Thoracic aorta (tissue), 2 donors: ENCODE results near the gene ALK. TPM values are rescaled to one million over a fixed set of nuclear protein-coding genes. Genes with fewer than 3 reads are reported as not detected.

Source experiments
- ATAC-seq: fragments of 150-250 bp; one replicate; pipeline ENCODE4 v1.8.0; 2017; ENCODE audit warnings: low read depth; ENCODE audit not compliant: insufficient number of reproducible peaks, low FRiP score
- DNase-seq: peaks from one replicate; pipeline ENCODE4 v3.0.0-alpha.2; 2020; ENCODE audit warnings: low spot score
- H3K27ac ChIP-seq, 2 donors: fragments of 200-600 bp; sonication (generic); 1 replicate in 1 of 2; 2 replicates in 1 of 2; pipeline ENCODE4 v1.5.1; 2016; ENCODE audit warnings: mild to moderate bottlenecking in 2 of 2, moderate library complexity in 2 of 2
- H3K27me3 ChIP-seq: fragments of 200-600 bp; sonication (generic); replicated peaks from 2 replicates; pipeline ENCODE4 v1.6.0; 2016; ENCODE audit warnings: mild to moderate bottlenecking; ENCODE audit not compliant: insufficient read depth
- H3K36me3 ChIP-seq: fragments of 200-600 bp; sonication (generic); one replicate; pipeline ENCODE4 v1.5.1; 2016
- H3K4me1 ChIP-seq, 2 donors: fragments of 200-600 bp; sonication (generic); 1 replicate in 1 of 2; 2 replicates in 1 of 2; pipeline versions ENCODE4 v1.5.1 to v1.6.0; 2016; ENCODE audit warnings: low read depth in 2 of 2, mild to moderate bottlenecking in 1 of 2; ENCODE audit not compliant: control insufficient read depth in 1 of 2
- H3K4me3 ChIP-seq: fragments of 200-600 bp; sonication (generic); 2 replicates; pipeline ENCODE4 v1.5.1; 2016; ENCODE audit warnings: mild to moderate bottlenecking
- H3K9me3 ChIP-seq: fragments of 200-600 bp; sonication (generic); 2 replicates; pipeline ENCODE4 v1.5.1; 2016
- CTCF ChIP-seq: fragments of 200-600 bp; sonication (generic); IDR thresholded peaks from one replicate; pipeline ENCODE4 v1.5.1; 2019; ENCODE audit warnings: antibody characterized with exemption
- total RNA-seq, 2 donors: library from RNA; depleted of rRNA; stranded (reverse); fragments of >200 nt; gene quantifications; one replicate each; pipeline versions ENCODE4 v1.1.0 to v1.2.3, GENCODE V29; 2016

Gene ALK
- total RNA-seq, 2 donors from 2014 or later, result 2.0 TPM; not detected in 1

- no peak for TF ChIP-seq CTCF
- no peaks in the 10 kb centered on the region for H3K27me3 ChIP-seq
- DNase-seq (no peak), ATAC-seq (no peak)
- peaks cover 18% of the 10 kb centered on the region for H3K36me3 ChIP-seq
- H3K27ac ChIP-seq, result no peak overlapping the region
- H3K4me3 ChIP-seq, result no peak overlapping the region
- no peaks in the 10 kb centered on the region for H3K9me3 ChIP-seq
- peaks cover 3 to 6% of the 10 kb centered on the region in 2 donors for H3K4me1 ChIP-seq
These were observed 766.8 kb downstream of the ALK start for GRCh38 chr2:29154610-29155009.

- no peaks in the 10 kb centered on the region for H3K9me3 ChIP-seq
- no peak for DNase-seq
- H3K4me1 ChIP-seq, result no peaks in the 10 kb centered on the region
- TF ChIP-seq CTCF, result no peak
- H3K4me3 ChIP-seq, result no peak overlapping the region
- ATAC-seq, result no peak
- no peak overlapping the region for H3K27ac ChIP-seq
- H3K27me3 ChIP-seq, result no peaks in the 10 kb centered on the region
- H3K36me3 ChIP-seq, result no peaks in the 10 kb centered on the region
These were observed 773.4 kb downstream of the ALK start for GRCh38 chr2:29147963-29148362.

- Histone ChIP-seq H3K36me3 (no peaks in the 10 kb centered on the region), H3K4me3 (no peak overlapping the region), H3K27me3 (no peaks in the 10 kb centered on the region), H3K27ac (no peak overlapping the region), H3K4me1 (no peaks in the 10 kb centered on the region), H3K9me3 (no peaks in the 10 kb centered on the region)
- no peak for DNase-seq
- ATAC-seq, result no peak
- TF ChIP-seq CTCF, result no peak
These were observed 775.2 kb downstream of the ALK start for GRCh38 chr2:29146197-29146596.

DNA sequence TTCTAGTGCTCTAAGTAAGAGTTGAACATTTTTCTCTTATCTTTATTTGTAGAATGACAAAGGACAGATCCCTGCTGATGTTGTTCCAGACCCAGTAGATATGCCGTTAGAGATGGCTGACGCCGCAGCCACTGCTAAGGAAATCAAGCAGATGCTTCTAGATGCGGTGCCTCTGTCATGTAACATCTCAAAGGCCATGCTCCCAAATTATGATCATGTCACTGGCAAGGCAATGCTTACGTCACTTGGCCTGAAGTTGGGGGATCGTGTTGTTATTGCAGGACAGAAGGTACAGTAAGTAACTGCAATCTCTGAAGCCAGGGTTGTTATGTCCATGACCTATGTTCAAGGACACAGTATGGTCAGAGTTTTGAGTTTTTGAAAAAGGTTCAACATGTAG, 777.7 kb downstream of the ALK start:
- no peak for TF ChIP-seq CTCF
- Histone ChIP-seq H3K9me3 (no peaks in the 10 kb centered on the region), H3K4me1 (no peaks in the 10 kb centered on the region), H3K4me3 (no peak overlapping the region), H3K27me3 (no peaks in the 10 kb centered on the region), H3K36me3 (no peaks in the 10 kb centered on the region), H3K27ac (no peak overlapping the region)
- no peak for DNase-seq
- ATAC-seq, result no peak

Other genes with a start within 250 kb of the ALK start
- 100 to 1,000 TPM in 1 of 2 donors, 10 to 100 TPM in 1; 83.9 to 103 TPM for gene YPEL5, start 225.4 kb upstream of the ALK start, total RNA-seq